HFFc6 (cell line): ENCODE measurements around the gene GALNT14. TPM values are rescaled to one million over a fixed set of nuclear protein-coding genes. Genes with fewer than 3 reads are reported as not detected.

ENCODE experiments used
- DNase-seq: peaks from one replicate; pipeline ENCODE4 v3.0.0-alpha.2; 2018
- H3K27ac Mint-ChIP-seq: 2 replicates; pipeline ENCODE4 v1.8.0; 2020; ENCODE audit warnings: mild to moderate bottlenecking, mixed read lengths
- H3K27me3 Mint-ChIP-seq: 2 replicates; pipeline ENCODE4 v1.8.0; 2021; ENCODE audit warnings: mild to moderate bottlenecking, moderate library complexity, mixed read lengths; ENCODE audit not compliant: insufficient read depth
- H3K36me3 Mint-ChIP-seq: 2 replicates; pipeline ENCODE4 v1.8.0; 2021; ENCODE audit warnings: low read depth, mixed read lengths
- H3K4me1 Mint-ChIP-seq: 2 replicates; pipeline ENCODE4 v1.8.0; 2020; ENCODE audit warnings: low read depth, mixed read lengths
- H3K4me3 Mint-ChIP-seq: 2 replicates; pipeline ENCODE4 v1.8.0; 2020; ENCODE audit warnings: mild to moderate bottlenecking, moderate library complexity, mixed read lengths
- H3K9me3 Mint-ChIP-seq: 2 replicates; pipeline ENCODE4 v1.8.0; 2020; ENCODE audit warnings: mild to moderate bottlenecking, mixed read lengths
- CTCF ChIP-seq: fragments of 200-600 bp; sonication (generic); IDR thresholded peaks from 2 replicates; pipeline ENCODE4 v1.5.0; 2021; ENCODE audit warnings: antibody characterized with exemption, mild to moderate bottlenecking
- total RNA-seq, 6 experiments: library from RNA; stranded (reverse); fragmentation: NEBNext Ultra II Directional; extraction: Animal tissue kit (Norgen Biotek cat#: 25700); gene quantifications; 2 replicates in 1 of 6; 3 replicates in 5 of 6; pipeline ENCODE4 v1.2.3, GENCODE V29; 2021

Gene GALNT14
- total RNA-seq, 6 experiments from 2014 or later: 0.11 to 1.0 (median 0.25) TPM; not detected in 1

- Mint-ChIP-seq H3K27me3 (peaks cover 28% of the 10 kb centered on the region), H3K4me1 (no peaks in the 10 kb centered on the region), H3K4me3 (no peak overlapping the region), H3K9me3 (no peaks in the 10 kb centered on the region), H3K27ac (no peak overlapping the region), H3K36me3 (no peaks in the 10 kb centered on the region)
- no peak for DNase-seq
- TF ChIP-seq CTCF: no peak
Measured at GRCh38 chr2:31141443-31142085, 3.3 kb upstream of the GALNT14 start.

GRCh38 chr2:31140151-31140550 lies 1.9 kb upstream of the GALNT14 start:
- no peaks in the 10 kb centered on the region for H3K9me3 Mint-ChIP-seq
- H3K27ac Mint-ChIP-seq: no peak overlapping the region
- H3K4me3 Mint-ChIP-seq: no peak overlapping the region
- no peak for DNase-seq
- TF ChIP-seq CTCF: no peak
- peaks cover 33% of the 10 kb centered on the region for H3K27me3 Mint-ChIP-seq
- H3K36me3 Mint-ChIP-seq: no peaks in the 10 kb centered on the region
- H3K4me1 Mint-ChIP-seq: no peaks in the 10 kb centered on the region

GRCh38 chr2:31139671-31140070 lies 1.4 kb upstream of the GALNT14 start:
- Mint-ChIP-seq H3K27ac (no peak overlapping the region), H3K4me3 (no peak overlapping the region), H3K9me3 (no peaks in the 10 kb centered on the region), H3K27me3 (peaks cover 33% of the 10 kb centered on the region), H3K4me1 (no peaks in the 10 kb centered on the region), H3K36me3 (no peaks in the 10 kb centered on the region)
- TF ChIP-seq CTCF: no peak
- no peak for DNase-seq

GRCh38 chr2:31137211-31138036 lies 816 bp downstream of the GALNT14 start:
- Mint-ChIP-seq H3K9me3 (no peaks in the 10 kb centered on the region), H3K36me3 (no peaks in the 10 kb centered on the region), H3K4me1 (no peaks in the 10 kb centered on the region), H3K4me3 (no peak overlapping the region; the same call in 1 of the 2 replicates), H3K27me3 (peaks cover 37% of the 10 kb centered on the region), H3K27ac (no peak overlapping the region)
- TF ChIP-seq CTCF: no peak
- no peak for DNase-seq

GRCh38 chr2:31136732-31137131 lies 1.5 kb downstream of the GALNT14 start:
- Mint-ChIP-seq H3K9me3 (no peaks in the 10 kb centered on the region), H3K27me3 (peaks cover 37% of the 10 kb centered on the region), H3K36me3 (no peaks in the 10 kb centered on the region), H3K4me1 (no peaks in the 10 kb centered on the region), H3K27ac (no peak overlapping the region), H3K4me3 (no peak overlapping the region)
- DNase-seq: no peak
- no peak for TF ChIP-seq CTCF
